ENCODE data around the gene XXYLT1.
"Not testable (repeated sequence)": the region's sequence is repeated elsewhere in the genome, so short reads cannot be mapped to it uniquely, and the experiment has no call there.

Gene XXYLT1

DNA sequence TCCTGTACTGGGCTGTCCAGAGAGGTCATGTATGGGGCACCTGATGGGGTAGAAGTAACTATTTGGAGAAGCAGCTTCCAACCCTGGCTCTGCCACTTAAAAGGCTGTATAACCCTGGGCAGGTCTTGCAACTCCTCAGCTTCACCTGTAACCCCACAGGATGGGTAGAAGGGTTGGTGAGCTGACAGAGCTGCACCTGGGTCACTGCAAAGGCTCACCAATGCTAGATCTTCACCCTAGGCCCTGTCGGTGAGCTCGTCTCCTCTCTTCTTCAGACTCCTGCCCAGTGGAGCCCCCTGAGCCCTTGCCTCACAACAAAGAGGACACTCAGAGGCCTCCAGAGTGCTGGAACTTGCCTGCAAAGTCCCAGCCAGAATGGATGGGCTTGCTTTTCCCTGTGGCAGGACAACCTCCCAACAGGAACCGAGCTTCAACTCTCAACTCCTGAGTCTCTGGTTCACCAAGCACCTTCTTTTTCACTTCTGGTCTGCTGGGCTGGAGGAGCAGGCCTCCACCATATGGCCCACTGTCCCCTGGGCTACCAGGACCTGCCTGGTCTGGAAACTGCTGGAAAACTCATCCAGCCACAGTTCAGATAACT, 45.9 kb downstream of the XXYLT1 start:
- no peak overlapping the region for H3K27ac ChIP-seq (ENCODE audit: low read depth, low read length, severe bottlenecking)
- WGBS, 2 experiments (ENCODE audit: insufficient coverage in 2 of 2) = 94 to 100% methylated on average over 2 to 3 of the region's 3 CpGs
- H3K36me3 ChIP-seq (ENCODE audit: control insufficient read depth, insufficient read depth, low read length) = peaks cover 30% of the 10 kb centered on the region
- no peaks in the 10 kb centered on the region for H3K9me3 ChIP-seq (ENCODE audit: control insufficient read depth, low read length)
- no peak overlapping the region for H3K4me3 ChIP-seq (ENCODE audit: extremely low read depth, insufficient read depth, low read length, poor library complexity, severe bottlenecking)
- no peaks in the 10 kb centered on the region for H3K4me1 ChIP-seq (ENCODE audit: control insufficient read depth, insufficient read depth, low read length, poor library complexity, severe bottlenecking)

DNA sequence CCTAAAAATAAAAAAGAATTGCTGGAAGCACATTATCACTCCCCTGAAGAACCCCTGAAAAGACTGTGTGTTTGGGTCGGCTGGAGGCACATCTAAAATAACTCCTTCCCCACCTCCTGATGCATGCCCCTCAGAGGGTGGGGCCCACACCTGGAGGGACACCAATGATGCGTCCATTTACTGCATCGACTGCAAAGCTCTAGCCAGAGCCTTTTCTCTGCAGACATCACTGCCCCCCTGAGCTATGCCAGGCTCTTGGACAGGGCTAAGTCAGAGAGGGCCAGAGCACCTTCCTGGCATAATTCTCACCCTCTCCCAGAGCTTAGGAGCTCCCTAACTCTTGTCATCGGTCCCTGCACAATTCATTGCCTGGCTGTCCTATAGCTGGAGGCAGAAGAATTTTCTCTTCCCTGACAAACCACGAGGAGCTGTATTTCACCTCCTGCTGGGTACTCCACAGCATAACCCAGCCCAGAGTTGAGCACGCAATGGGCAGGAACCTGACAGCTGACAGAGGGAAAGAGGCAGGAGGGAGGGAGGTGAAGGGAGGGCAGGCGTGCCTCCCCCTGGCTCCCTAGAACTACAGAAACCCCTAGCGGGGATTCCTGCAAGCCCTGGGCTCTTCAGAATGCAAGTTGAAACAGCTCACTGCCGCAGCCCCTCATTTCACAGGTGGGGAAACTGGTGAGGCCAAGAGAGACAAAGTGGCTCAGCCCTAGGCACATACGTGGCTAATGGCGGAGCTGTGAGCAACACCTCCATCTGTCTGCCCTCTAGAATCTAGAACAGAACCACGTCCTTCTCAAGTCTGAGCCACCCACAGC, 46.6 kb downstream of the XXYLT1 start:
- peaks cover 33% of the 10 kb centered on the region for H3K36me3 ChIP-seq (ENCODE audit: control insufficient read depth, insufficient read depth, low read length)
- H3K27ac ChIP-seq (ENCODE audit: low read depth, low read length, severe bottlenecking) = no peak overlapping the region
- 85% methylated on average over 7 to 9 of the region's 12 CpGs for WGBS, 2 experiments (ENCODE audit: insufficient coverage in 2 of 2)
- no peaks in the 10 kb centered on the region for H3K4me1 ChIP-seq (ENCODE audit: control insufficient read depth, insufficient read depth, low read length, poor library complexity, severe bottlenecking)
- H3K4me3 ChIP-seq (ENCODE audit: extremely low read depth, insufficient read depth, low read length, poor library complexity, severe bottlenecking) = no peak overlapping the region
- H3K9me3 ChIP-seq (ENCODE audit: control insufficient read depth, low read length) = no peaks in the 10 kb centered on the region

DNA sequence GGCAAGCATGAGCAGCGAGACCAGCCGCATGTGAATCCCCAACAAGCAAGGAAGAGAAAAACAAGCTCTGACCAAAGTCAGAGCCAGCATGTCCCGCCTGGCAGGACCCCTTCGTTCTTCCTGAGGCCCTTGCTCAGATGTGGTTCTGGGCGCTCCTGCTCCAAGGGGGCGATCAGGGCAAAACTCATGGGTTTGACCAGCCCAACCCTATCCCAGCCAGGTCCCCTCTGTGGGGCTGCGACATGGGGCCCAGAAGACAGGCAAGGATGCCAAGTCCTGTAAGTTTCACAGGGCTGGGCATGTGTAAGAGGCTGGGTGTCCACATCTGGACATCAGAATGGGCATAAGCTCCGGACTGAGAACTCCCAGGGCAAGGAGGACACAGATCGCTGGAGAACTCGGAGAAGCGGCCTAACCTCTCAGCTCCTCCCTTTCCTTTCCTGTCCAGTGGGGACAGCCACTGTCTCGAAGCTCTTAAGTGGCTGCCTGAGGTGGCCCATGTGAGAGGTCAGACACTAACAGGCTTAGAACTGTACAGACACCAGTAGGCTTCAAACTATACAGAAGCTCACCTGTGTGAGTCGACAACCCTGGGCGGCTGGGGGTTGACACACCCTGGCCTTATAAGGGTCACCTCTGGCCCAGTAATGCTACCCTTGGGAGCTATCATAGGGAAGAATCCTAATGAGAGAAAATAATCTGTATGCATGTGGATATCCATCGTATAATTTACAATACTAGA, 48.9 kb downstream of the XXYLT1 start:
- Histone ChIP-seq H3K9me3 (ENCODE audit: control insufficient read depth, low read length) (peaks cover 3% of the 10 kb centered on the region), H3K4me1 (ENCODE audit: control insufficient read depth, insufficient read depth, low read length, poor library complexity, severe bottlenecking) (no peaks in the 10 kb centered on the region), H3K4me3 (ENCODE audit: extremely low read depth, insufficient read depth, low read length, poor library complexity, severe bottlenecking) (no peak overlapping the region), H3K27ac (ENCODE audit: low read depth, low read length, severe bottlenecking) (no peak overlapping the region), H3K36me3 (ENCODE audit: control insufficient read depth, insufficient read depth, low read length) (peaks cover 36% of the 10 kb centered on the region)
- WGBS, 2 experiments (ENCODE audit: insufficient coverage in 2 of 2) = 93 to 99% methylated on average over 13 to 14 of the region's 15 CpGs

DNA sequence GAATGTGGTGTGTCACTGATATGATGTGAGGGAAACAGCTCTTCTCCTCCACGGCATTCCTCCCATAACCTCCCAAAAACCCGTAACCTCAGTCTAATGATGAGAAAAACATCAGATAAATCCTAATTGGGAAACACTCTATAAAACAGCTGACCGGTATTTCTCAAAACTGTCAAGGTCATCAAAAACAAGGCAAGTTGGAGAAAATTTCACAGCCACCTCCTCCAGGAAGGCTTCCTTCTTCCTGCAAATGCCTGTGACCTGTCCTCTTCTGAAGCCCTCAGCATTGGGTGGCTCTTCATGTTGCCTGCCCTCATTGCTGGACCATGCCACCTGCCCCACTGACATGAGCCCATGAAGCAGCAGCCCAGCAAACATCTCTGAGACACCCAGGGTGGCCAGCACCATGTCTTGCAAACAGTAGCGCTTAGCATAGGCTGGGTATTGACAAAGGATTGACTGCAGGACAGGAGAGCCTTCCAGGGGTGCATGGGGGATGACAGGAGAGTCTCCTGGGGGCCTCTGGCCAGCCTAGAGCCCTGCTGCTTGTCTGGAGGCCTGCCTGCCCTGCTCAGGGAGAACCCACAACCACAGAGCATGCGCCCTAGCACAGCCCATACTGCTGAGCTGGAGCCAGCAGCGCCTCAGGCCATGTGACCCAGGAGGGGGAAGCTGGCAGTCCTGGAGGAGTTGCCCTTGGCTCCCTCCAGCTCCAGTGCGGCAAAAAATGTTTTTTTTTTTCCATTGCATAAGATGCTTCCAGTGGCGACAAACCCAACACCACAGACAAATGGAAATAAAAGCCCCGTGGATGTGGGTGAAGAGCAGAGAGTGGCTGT, 49.7 kb downstream of the XXYLT1 start:
- Histone ChIP-seq H3K27ac (ENCODE audit: low read depth, low read length, severe bottlenecking) (no peak overlapping the region), H3K4me3 (ENCODE audit: extremely low read depth, insufficient read depth, low read length, poor library complexity, severe bottlenecking) (no peak overlapping the region), H3K36me3 (ENCODE audit: control insufficient read depth, insufficient read depth, low read length) (peaks cover 28% of the 10 kb centered on the region), H3K9me3 (ENCODE audit: control insufficient read depth, low read length) (peaks cover 3% of the 10 kb centered on the region), H3K4me1 (ENCODE audit: control insufficient read depth, insufficient read depth, low read length, poor library complexity, severe bottlenecking) (no peaks in the 10 kb centered on the region)
- WGBS, 2 experiments (ENCODE audit: insufficient coverage in 2 of 2) = 90 to 94% methylated on average over 4 to 7 of the region's 9 CpGs

DNA sequence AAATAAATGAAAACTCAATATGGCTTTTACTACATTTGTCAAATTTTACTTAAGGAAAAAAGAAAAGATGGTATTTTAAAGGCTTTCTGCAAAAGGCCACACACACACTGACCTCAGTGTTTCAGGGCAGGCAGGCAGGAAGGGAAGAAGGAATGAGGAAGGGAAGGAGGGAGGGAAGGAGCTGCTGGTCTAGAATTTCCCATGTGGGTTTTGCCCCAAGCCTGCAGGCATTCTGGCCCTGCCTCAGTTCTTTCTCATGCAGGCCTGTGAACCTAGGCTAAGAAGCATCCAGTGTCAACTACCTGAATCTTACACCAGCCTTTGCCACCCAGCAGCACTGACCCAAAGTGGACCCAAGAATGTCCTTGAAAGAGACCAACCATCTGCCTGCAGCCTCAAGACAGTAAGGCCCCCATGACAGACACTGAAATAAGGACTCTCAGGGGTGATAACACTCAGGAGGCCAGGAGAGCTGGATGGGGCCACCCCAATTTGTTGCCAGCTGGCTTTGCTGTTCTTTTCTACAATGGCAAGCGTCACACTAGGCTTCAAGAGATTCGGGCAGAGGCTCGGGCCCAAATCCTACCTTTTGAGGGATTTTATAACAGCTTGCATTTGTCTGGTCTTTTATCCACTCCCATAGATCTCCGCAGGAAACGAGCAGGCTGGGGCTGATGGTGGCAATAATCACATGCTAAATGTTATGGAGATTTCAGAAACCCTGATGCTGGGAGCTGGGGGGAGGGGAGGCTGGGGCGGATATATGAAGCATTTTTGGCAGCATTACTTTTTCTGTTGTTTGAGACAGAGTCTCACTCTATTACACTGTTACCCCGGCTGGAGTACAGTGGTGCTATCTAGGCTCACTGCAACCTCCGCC, 51.4 kb downstream of the XXYLT1 start:
- 92 to 97% methylated on average over 4 to 6 of the region's 8 CpGs for WGBS, 2 experiments (ENCODE audit: insufficient coverage in 2 of 2)
- peaks cover 3% of the 10 kb centered on the region for H3K9me3 ChIP-seq (ENCODE audit: control insufficient read depth, low read length)
- no peaks in the 10 kb centered on the region for H3K4me1 ChIP-seq (ENCODE audit: control insufficient read depth, insufficient read depth, low read length, poor library complexity, severe bottlenecking)
- peaks cover 13% of the 10 kb centered on the region for H3K36me3 ChIP-seq (ENCODE audit: control insufficient read depth, insufficient read depth, low read length)
- H3K4me3 ChIP-seq (ENCODE audit: extremely low read depth, insufficient read depth, low read length, poor library complexity, severe bottlenecking) = no peak overlapping the region
- H3K27ac ChIP-seq (ENCODE audit: low read depth, low read length, severe bottlenecking) = no peak overlapping the region

DNA sequence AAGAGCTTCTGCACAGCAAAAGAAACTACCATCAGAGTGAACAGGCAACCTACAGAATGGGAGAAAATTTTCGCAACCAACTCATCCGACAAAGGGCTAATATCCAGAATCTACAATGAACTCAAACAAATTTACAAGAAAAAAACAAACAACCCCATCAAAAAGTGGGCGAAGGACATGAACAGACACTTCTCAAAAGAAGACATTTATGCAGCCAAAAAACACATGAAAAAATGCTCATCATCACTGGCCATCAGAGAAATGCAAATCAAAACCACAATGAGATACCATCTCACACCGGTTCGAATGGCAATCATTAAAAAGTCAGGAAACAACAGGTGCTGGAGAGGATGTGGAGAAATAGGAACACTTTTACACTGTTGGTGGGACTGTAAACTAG, 52.6 kb downstream of the XXYLT1 start:
- not testable (repeated sequence) for H3K4me3 ChIP-seq (ENCODE audit: extremely low read depth, insufficient read depth, low read length, poor library complexity, severe bottlenecking); H3K27ac ChIP-seq (ENCODE audit: low read depth, low read length, severe bottlenecking); H3K4me1 ChIP-seq (ENCODE audit: control insufficient read depth, insufficient read depth, low read length, poor library complexity, severe bottlenecking); H3K9me3 ChIP-seq (ENCODE audit: control insufficient read depth, low read length)
- peaks cover 11% of the 10 kb centered on the region for H3K36me3 ChIP-seq (ENCODE audit: control insufficient read depth, insufficient read depth, low read length)
- no CpG with 5 or more reads among the region's 5 CpGs for WGBS, 2 experiments (ENCODE audit: insufficient coverage in 2 of 2)

DNA sequence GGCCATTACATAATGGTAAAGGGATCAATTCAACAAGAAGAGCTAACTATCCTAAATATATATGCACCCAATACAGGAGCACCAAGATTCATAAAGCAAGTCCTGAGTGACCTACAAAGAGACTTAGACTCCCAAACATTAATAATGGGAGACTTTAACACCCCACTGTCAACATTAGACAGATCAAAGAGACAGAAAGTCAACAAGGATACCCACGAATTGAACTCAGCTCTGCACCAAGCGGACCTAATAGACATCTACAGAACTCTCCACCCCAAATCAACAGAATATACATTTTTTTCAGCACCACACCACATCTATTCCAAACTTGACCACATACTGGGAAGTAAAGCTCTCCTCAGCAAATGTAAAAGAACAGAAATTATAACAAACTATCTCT, 55.4 kb downstream of the XXYLT1 start:
- not testable (repeated sequence) for H3K36me3 ChIP-seq (ENCODE audit: control insufficient read depth, insufficient read depth, low read length); H3K4me3 ChIP-seq (ENCODE audit: extremely low read depth, insufficient read depth, low read length, poor library complexity, severe bottlenecking); H3K9me3 ChIP-seq (ENCODE audit: control insufficient read depth, low read length); H3K4me1 ChIP-seq (ENCODE audit: control insufficient read depth, insufficient read depth, low read length, poor library complexity, severe bottlenecking); H3K27ac ChIP-seq (ENCODE audit: low read depth, low read length, severe bottlenecking)
- WGBS, 2 experiments (ENCODE audit: insufficient coverage in 2 of 2) = no CpG with 5 or more reads among the region's 2 CpGs

DNA sequence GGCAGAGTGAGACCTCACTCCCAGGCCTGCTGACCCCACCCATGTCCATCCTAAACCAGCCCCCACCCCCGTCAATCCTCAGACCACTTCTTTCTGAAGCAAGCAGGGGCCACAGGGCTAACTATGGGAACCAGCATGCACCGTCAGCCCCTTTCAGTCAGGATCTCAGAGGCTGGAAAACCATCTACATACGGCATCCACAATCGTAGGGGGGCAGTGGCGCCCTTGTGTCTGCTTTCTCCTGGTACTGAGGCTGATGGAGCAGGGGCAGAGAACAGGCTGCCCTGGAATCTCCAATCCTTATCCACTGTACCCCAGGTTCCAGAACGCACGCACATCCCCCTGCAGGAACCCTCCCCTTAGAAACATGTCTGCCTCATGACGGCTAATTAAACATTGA, 56.6 kb downstream of the XXYLT1 start:
- WGBS, 2 experiments (ENCODE audit: insufficient coverage in 2 of 2) = 89 to 95% methylated on average over 4 to 7 of the region's 8 CpGs

DNA sequence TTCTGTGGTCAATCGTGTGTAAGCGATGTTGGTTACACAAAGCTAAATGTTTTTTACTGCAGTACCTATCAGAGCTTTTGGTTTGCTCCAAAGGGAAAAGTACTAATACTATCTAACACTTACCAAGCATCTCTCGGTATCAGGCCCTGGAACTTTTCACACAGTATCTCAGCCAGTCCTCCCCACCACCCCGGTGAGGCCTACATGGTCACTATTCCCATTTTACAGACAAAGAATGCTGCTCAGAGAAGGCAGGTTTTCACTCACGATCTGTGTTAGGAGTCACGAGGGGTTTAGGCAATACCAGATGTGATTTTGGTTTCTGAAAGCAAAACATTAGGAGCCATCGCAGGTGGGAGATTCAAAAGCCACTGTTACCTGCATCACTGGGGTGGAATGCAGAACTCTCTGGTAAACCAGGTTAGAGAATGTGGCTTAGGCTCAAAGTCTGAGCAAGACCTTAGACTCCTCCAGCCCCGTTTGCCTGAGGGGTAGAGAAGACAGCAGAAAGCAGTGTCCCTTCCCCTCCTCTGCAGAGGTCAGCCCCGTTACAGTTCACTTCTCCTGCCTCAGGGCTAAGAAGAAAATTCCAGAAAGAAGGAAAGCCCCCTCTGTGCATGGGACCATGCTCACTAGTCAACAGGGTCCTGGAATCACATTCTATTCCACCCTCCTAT, 57.2 kb downstream of the XXYLT1 start:
- no peak overlapping the region for H3K4me3 ChIP-seq (ENCODE audit: extremely low read depth, insufficient read depth, low read length, poor library complexity, severe bottlenecking)
- WGBS, 2 experiments (ENCODE audit: insufficient coverage in 2 of 2) = 96 to 100% methylated on average over 5 to 7 of the region's 9 CpGs
- H3K9me3 ChIP-seq (ENCODE audit: control insufficient read depth, low read length) = no peaks in the 10 kb centered on the region
- H3K4me1 ChIP-seq (ENCODE audit: control insufficient read depth, insufficient read depth, low read length, poor library complexity, severe bottlenecking) = peaks cover 19% of the 10 kb centered on the region
- H3K27ac ChIP-seq (ENCODE audit: low read depth, low read length, severe bottlenecking) = no peak overlapping the region
- H3K36me3 ChIP-seq (ENCODE audit: control insufficient read depth, insufficient read depth, low read length) = no peaks in the 10 kb centered on the region

More for the DNA sequence above, 56.6 kb downstream of the XXYLT1 start:
- H3K9me3 ChIP-seq (ENCODE audit: control insufficient read depth, low read length) = peaks cover 3% of the 10 kb centered on the region
- H3K4me1 ChIP-seq (ENCODE audit: control insufficient read depth, insufficient read depth, low read length, poor library complexity, severe bottlenecking) = peaks cover 17% of the 10 kb centered on the region
- no peak overlapping the region for H3K4me3 ChIP-seq (ENCODE audit: extremely low read depth, insufficient read depth, low read length, poor library complexity, severe bottlenecking)
- H3K36me3 ChIP-seq (ENCODE audit: control insufficient read depth, insufficient read depth, low read length) = peaks cover 3% of the 10 kb centered on the region
- no peak overlapping the region for H3K27ac ChIP-seq (ENCODE audit: low read depth, low read length, severe bottlenecking)

Data from mesodermal cell (in vitro differentiated cells).